ENCODE results near the gene ZNF154. TPM values are rescaled to one million over a fixed set of nuclear protein-coding genes. Genes with fewer than 3 reads are reported as not detected.

ZNF154 gene
- total and polyA plus RNA-seq, 2 experiments from 2014 or later = 5.1 to 10.1 TPM

DNA sequence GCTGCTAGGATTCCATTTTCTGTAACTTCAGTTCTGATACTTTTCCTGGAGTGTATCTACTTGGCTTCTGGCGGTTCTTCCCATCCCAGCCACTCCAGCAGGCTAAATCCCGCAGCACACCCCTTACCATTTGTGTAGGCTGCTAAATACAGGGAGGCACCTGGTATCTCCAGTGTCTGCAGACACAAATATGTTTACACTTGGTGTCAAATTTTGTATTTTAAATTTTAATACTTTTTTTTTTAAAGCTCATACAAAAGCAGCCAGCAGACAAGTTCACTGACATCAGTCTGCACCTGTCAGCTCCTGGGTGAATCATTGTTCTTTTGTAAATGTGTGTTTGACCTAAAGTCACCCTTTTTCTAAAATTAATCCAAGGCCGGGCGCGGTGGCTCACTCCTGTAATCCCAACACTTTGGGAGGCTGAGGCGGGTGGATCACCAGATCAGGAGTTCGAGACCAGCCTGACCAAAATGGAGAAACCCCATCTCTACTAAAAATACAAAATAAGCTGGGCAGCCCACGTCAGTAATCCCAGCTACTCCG is 43.7 kb downstream of the ZNF154 start:
- H3K27ac ChIP-seq (ENCODE audit: low read depth) = no peak overlapping the region
- peak overlapping the region; percentile 85 for H3K4me3 ChIP-seq
- no peaks in the 10 kb centered on the region for H3K9me2 ChIP-seq (ENCODE audit: insufficient read depth)
- peaks cover 13% of the 10 kb centered on the region; the same call in 2 of the 3 replicates for H3K4me1 Mint-ChIP-seq
- peak overlapping the region; percentile 94 for H3K4me2 ChIP-seq
- H3K79me2 ChIP-seq (replicated peaks; ENCODE audit: insufficient read depth) = no peaks in the 10 kb centered on the region
- no peaks in the 10 kb centered on the region for H3K36me3 ChIP-seq (ENCODE audit: insufficient read depth)
- H3K27me3 ChIP-seq (ENCODE audit: insufficient read depth) = peaks cover 29% of the 10 kb centered on the region
- no peaks in the 10 kb centered on the region for H3K36me3 Mint-ChIP-seq (ENCODE audit: low read depth)
- peaks cover 12% of the 10 kb centered on the region; the same call in 1 of the 2 replicates for H3F3A ChIP-seq (replicated peaks; ENCODE audit: low read depth)
- no peaks in the 10 kb centered on the region for H4K20me1 ChIP-seq (replicated peaks; ENCODE audit: insufficient read depth)
- peak; percentile 18 for DNase-seq (ENCODE audit: low spot score)
- H2AFZ ChIP-seq = peak overlapping the region; percentile 100
- no peak for TF ChIP-seq JUNB (IDR thresholded peaks at IDR 0.05; ENCODE audit: unreplicated experiment)
- no peak for TF ChIP-seq CREB1 (CRISPR knock-in tag; IDR thresholded peaks at IDR 0.05; ENCODE audit: low read depth)
- TF ChIP-seq EZH2 (IDR thresholded peaks at IDR 0.05; ENCODE audit: low read depth, unreplicated experiment) = no peak
- TF ChIP-seq, protein P1, sequence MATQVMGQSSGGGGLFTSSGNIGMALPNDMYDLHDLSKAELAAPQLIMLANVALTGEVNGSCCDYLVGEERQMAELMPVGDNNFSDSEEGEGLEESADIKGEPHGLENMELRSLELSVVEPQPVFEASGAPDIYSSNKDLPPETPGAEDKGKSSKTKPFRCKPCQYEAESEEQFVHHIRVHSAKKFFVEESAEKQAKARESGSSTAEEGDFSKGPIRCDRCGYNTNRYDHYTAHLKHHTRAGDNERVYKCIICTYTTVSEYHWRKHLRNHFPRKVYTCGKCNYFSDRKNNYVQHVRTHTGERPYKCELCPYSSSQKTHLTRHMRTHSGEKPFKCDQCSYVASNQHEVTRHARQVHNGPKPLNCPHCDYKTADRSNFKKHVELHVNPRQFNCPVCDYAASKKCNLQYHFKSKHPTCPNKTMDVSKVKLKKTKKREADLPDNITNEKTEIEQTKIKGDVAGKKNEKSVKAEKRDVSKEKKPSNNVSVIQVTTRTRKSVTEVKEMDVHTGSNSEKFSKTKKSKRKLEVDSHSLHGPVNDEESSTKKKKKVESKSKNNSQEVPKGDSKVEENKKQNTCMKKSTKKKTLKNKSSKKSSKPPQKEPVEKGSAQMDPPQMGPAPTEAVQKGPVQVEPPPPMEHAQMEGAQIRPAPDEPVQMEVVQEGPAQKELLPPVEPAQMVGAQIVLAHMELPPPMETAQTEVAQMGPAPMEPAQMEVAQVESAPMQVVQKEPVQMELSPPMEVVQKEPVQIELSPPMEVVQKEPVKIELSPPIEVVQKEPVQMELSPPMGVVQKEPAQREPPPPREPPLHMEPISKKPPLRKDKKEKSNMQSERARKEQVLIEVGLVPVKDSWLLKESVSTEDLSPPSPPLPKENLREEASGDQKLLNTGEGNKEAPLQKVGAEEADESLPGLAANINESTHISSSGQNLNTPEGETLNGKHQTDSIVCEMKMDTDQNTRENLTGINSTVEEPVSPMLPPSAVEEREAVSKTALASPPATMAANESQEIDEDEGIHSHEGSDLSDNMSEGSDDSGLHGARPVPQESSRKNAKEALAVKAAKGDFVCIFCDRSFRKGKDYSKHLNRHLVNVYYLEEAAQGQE (IDR thresholded peaks at IDR 0.05; ENCODE audit: unreplicated experiment) = no peak
- peaks cover 11% of the 10 kb centered on the region for H3K27me3 Mint-ChIP-seq (ENCODE audit: insufficient read depth, low read depth, poor library complexity)
- no peak overlapping the region for H3K27ac Mint-ChIP-seq
- ATAC-seq = peak; percentile 4; the same call in 1 of the 3 replicates
- H3K4me3 Mint-ChIP-seq = peak overlapping the region; percentile 80
- H3K4me1 ChIP-seq (ENCODE audit: insufficient read depth) = peaks cover 16% of the 10 kb centered on the region; the same call in 1 of the 2 replicates
- H3K9me3 Mint-ChIP-seq = no peaks in the 10 kb centered on the region

DNA sequence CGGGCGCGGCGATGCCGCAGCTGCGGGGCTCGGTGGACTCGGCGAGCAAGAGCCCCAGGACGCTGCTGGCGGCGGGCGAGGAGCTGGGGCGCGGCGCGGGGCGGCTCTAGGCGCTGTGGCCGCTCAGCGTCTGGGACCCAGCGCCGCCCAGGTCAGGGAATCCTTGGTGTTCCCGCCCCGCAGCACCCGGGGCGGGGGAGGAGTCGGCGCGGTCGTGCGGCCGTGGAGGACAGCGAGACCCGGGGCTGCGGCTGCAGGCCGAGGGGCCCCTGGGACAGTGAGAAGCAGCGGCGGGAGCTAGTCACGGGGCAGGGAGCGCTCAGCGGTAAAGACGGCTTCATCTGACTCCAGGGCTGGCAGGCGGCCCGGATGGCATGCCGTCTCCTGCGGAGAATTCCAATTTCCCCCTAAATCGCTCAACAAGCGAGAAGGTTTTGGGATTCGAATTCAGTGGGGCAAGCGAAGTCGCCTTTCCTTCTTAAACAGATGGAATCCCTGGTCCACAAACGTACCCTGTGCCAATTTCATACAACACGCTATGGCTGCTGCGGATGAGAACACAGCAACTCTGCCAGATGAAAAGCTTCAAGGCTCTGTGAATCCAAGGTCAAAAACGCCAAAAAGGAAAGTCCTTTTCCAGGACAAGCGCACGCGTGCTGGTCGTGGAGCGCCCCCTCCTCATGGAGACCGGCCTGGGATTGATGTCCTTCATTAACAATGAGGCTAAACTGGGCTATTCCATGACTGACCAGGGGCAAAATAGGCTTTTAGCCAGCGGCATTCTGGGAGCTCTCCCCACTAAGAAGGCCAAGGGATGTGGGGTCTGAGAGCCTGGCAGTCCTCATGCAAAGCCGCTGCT is 44.5 kb downstream of the ZNF154 start:
- H3K79me2 ChIP-seq (replicated peaks; ENCODE audit: insufficient read depth) = no peaks in the 10 kb centered on the region

More for the DNA sequence above, 44.5 kb downstream of the ZNF154 start:
- H4K20me1 ChIP-seq (replicated peaks; ENCODE audit: insufficient read depth) = no peaks in the 10 kb centered on the region
- H3K27ac ChIP-seq (ENCODE audit: low read depth) = 0 out of 2 replicates have a peak overlapping the region, but pooled peaks have one; percentile 39
- H3K4me3 ChIP-seq = peak overlapping the region; percentile 85
- Mint-ChIP-seq H3K27me3 (ENCODE audit: insufficient read depth, low read depth, poor library complexity) (peaks cover 11% of the 10 kb centered on the region), H3K27ac (no peak overlapping the region), H3K36me3 (ENCODE audit: low read depth) (no peaks in the 10 kb centered on the region), H3K9me3 (no peaks in the 10 kb centered on the region), H3K4me1 (peaks cover 13% of the 10 kb centered on the region; the same call in 2 of the 3 replicates), H3K4me3 (peak overlapping the region; percentile 80)
- H3F3A ChIP-seq (replicated peaks; ENCODE audit: low read depth) = peaks cover 12% of the 10 kb centered on the region; the same call in 1 of the 2 replicates
- peak overlapping the region; percentile 94 for H3K4me2 ChIP-seq
- H3K36me3 ChIP-seq (ENCODE audit: insufficient read depth) = no peaks in the 10 kb centered on the region
- DNase-seq (ENCODE audit: low spot score) (peak; percentile 71), ATAC-seq (peak; percentile 88)
- H3K4me1 ChIP-seq (ENCODE audit: insufficient read depth) = peaks cover 16% of the 10 kb centered on the region; the same call in 1 of the 2 replicates
- H3K27me3 ChIP-seq (ENCODE audit: insufficient read depth) = peaks cover 37% of the 10 kb centered on the region
- H2AFZ ChIP-seq = peak overlapping the region; percentile 100
- H3K9me2 ChIP-seq (ENCODE audit: insufficient read depth) = no peaks in the 10 kb centered on the region
- TF ChIP-seq, protein P2, sequence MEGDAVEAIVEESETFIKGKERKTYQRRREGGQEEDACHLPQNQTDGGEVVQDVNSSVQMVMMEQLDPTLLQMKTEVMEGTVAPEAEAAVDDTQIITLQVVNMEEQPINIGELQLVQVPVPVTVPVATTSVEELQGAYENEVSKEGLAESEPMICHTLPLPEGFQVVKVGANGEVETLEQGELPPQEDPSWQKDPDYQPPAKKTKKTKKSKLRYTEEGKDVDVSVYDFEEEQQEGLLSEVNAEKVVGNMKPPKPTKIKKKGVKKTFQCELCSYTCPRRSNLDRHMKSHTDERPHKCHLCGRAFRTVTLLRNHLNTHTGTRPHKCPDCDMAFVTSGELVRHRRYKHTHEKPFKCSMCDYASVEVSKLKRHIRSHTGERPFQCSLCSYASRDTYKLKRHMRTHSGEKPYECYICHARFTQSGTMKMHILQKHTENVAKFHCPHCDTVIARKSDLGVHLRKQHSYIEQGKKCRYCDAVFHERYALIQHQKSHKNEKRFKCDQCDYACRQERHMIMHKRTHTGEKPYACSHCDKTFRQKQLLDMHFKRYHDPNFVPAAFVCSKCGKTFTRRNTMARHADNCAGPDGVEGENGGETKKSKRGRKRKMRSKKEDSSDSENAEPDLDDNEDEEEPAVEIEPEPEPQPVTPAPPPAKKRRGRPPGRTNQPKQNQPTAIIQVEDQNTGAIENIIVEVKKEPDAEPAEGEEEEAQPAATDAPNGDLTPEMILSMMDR (conservative IDR thresholded peaks at IDR 0.05; ENCODE audit: low read depth in 2 of 2) = peak in 1 of 2 experiments; percentile 26; a peak in 2 of 4 replicates
- TF ChIP-seq STAT1 (IDR thresholded peaks at IDR 0.05; ENCODE audit: unreplicated experiment) (no peak), POLR2AphosphoS5 (IDR thresholded peaks at IDR 0.05; ENCODE audit: low read depth) (peak; percentile 54), EZH2phosphoT487 (IDR thresholded peaks at IDR 0.05; ENCODE audit: unreplicated experiment) (no peak)
- TF ChIP-seq, protein P3, sequence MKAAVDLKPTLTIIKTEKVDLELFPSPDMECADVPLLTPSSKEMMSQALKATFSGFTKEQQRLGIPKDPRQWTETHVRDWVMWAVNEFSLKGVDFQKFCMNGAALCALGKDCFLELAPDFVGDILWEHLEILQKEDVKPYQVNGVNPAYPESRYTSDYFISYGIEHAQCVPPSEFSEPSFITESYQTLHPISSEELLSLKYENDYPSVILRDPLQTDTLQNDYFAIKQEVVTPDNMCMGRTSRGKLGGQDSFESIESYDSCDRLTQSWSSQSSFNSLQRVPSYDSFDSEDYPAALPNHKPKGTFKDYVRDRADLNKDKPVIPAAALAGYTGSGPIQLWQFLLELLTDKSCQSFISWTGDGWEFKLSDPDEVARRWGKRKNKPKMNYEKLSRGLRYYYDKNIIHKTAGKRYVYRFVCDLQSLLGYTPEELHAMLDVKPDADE (IDR thresholded peaks at IDR 0.05) = no peak

Measured in GM23338 (cell line).